Loucy (cell line): ENCODE data around the gene TEX2.

ENCODE experiments used
- CTCF ChIP-seq: fragments of 200-600 bp; sonication (generic); conservative IDR thresholded peaks from 2 replicates; pipeline ENCODE4 v1.5.1; 2014; ENCODE audit warnings: mild to moderate bottlenecking, antibody characterized with exemption, low read length
- EZH2phosphoT487 ChIP-seq: fragments of 200-600 bp; IDR thresholded peaks from 2 replicates; pipeline ENCODE4 v1.6.1; 2018; ENCODE audit warnings: antibody characterized with exemption, mild to moderate bottlenecking, moderate library complexity, borderline replicate concordance

DNA sequence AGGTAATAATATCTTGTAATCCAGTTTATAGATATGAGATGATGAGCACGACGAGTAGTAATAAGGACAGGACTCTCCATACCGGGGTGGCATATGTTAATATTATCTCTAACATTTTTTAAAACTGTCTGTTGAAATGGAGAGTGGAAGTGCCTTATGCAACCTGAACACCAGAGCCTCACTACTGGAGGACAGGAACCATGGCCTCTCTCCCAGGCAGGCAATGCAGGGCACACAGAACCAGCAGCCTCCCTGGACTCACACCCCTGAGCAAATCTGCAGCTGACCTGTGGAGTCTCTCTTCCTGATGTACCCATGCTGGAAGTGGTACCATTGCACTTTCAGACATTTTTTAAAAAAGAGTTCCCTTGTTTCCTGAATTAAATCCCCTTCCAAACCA lies 78.0 kb downstream of the TEX2 start:
- TF ChIP-seq CTCF (no peak), EZH2phosphoT487 (no peak)
